Vagina (tissue), 2 donors: ENCODE data around the gene DPP4.

Experiments used
- POLR2AphosphoS5 ChIP-seq, 2 donors: sonication (generic); formaldehyde crosslinking; IDR thresholded peaks; one replicate each; pipeline ENCODE4 v1.9.0; 2017; ENCODE audit warnings: antibody characterized with exemption in 2 of 2, mild to moderate bottlenecking in 2 of 2, low read depth in 1 of 2; ENCODE audit not compliant: insufficient read depth in 1 of 2
- TF ChIP-seq, protein P1 (sequence below), 3 experiments: fragments of 450-650 bp in 2 of 3; fragments of 200-600 bp in 1 of 3; sonication (generic) in 1 of 3; IDR thresholded peaks; one replicate each; pipeline ENCODE4 v1.5.1; 2017 to 2019; ENCODE audit warnings: antibody characterized with exemption in 3 of 3, mild to moderate bottlenecking in 2 of 3, moderate library complexity in 2 of 3

DNA sequence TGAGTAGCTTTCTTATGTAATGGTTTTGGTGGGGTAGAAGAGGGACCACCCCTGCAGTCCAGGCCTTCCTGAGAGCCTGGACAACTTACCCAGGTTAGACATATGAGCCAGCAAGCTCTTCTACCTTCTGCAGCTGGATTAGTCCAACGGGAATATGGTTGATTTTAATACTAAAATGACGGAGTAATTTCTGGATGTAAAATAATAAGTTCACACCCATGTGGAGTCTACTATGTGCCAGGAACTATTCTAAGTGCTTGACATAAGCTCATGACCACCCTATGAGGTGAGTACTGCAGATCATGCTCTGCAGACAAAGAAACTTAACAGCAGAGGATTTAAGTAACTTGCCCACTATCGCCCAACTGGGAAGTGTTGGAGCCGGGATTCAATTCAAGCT lies 45.5 kb downstream of the DPP4 start:
- TF ChIP-seq, protein P1, sequence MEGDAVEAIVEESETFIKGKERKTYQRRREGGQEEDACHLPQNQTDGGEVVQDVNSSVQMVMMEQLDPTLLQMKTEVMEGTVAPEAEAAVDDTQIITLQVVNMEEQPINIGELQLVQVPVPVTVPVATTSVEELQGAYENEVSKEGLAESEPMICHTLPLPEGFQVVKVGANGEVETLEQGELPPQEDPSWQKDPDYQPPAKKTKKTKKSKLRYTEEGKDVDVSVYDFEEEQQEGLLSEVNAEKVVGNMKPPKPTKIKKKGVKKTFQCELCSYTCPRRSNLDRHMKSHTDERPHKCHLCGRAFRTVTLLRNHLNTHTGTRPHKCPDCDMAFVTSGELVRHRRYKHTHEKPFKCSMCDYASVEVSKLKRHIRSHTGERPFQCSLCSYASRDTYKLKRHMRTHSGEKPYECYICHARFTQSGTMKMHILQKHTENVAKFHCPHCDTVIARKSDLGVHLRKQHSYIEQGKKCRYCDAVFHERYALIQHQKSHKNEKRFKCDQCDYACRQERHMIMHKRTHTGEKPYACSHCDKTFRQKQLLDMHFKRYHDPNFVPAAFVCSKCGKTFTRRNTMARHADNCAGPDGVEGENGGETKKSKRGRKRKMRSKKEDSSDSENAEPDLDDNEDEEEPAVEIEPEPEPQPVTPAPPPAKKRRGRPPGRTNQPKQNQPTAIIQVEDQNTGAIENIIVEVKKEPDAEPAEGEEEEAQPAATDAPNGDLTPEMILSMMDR (IDR thresholded peaks at IDR 0.05), result no peak
- TF ChIP-seq POLR2AphosphoS5 (IDR thresholded peaks at IDR 0.05; ENCODE audit: insufficient read depth in 1 of 2, low read depth in 1 of 2), result no peak
